ENCODE data around the gene COLEC12.

- TF ChIP-seq CTCF (tag by site-specific recombination; IDR thresholded peaks at IDR 0.05) (no peak), SP2 (tag by site-specific recombination; IDR thresholded peaks at IDR 0.05) (no peak), ZFP37 (tag by site-specific recombination; IDR thresholded peaks at IDR 0.05) (no peak), ZNF518A (tag by site-specific recombination; conservative IDR thresholded peaks at IDR 0.05; ENCODE audit: low read depth) (no peak), ZNF704 (tag by site-specific recombination; IDR thresholded peaks at IDR 0.05) (no peak), ZNF792 (tag by site-specific recombination; IDR thresholded peaks at IDR 0.05) (no peak)
These were observed 61.9 kb downstream of the COLEC12 start for GRCh38 chr18:438571-438970.

Measured in HEK293 (cell line).